ENCODE data around the gene TLX1.

- TF ChIP-seq REST (IDR thresholded peaks at IDR 0.05; ENCODE audit: insufficient read depth in 1 of 2, low read depth in 2 of 2, low read length in 2 of 2), result no peak
- no peak for TF ChIP-seq POLR2AphosphoS5 (IDR thresholded peaks at IDR 0.05; ENCODE audit: low read depth, low read length)
- no peak for TF ChIP-seq SIN3A (IDR thresholded peaks at IDR 0.05; ENCODE audit: borderline replicate concordance, insufficient read depth, low read length)
Observed at GRCh38 chr10:101155896-101156295, 24.8 kb downstream of the TLX1 start.

Measured in PFSK-1 (cell line).